GM21423 (cell line): ENCODE measurements around the gene PHC2.

ENCODE experiments used
- ATAC-seq: cut with Tn5 transposase; IDR thresholded peaks from one replicate; pipeline ENCODE4 v1.9.1; 2021; ENCODE audit warnings: mild to moderate bottlenecking, moderate library complexity; ENCODE audit not compliant: unreplicated experiment

PHC2 gene

DNA sequence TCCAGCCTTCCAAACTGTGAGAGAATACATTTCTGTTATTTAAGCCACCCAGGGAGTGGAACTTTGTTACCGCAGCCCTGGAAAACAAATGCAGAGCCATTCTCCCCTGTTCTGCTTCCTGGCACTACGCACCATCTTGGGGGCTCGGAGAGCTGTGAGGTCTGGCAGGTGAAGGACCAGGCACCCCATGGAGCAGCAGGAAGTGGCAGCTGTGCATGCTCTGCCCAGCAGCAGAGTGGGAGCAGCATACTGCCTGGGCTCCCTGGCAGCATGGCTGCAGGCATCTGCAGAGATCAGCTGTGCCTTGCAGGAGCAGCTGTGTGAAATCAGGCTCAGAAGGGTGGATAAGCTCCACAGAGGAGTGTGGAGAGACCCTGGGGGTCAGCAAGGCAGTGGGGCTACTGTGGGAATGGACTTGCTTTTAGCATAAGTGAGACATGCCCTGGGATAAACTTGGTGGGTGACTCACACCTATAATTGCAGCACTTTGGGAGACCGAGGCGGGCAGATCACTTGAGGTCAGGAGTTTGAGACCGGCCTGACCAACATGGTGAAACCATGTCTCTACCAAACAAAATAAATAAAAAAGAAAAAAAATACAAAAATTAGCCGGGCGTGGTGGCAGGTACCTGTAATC is 23.9 kb upstream of the PHC2 start:
- no peak for ATAC-seq

DNA sequence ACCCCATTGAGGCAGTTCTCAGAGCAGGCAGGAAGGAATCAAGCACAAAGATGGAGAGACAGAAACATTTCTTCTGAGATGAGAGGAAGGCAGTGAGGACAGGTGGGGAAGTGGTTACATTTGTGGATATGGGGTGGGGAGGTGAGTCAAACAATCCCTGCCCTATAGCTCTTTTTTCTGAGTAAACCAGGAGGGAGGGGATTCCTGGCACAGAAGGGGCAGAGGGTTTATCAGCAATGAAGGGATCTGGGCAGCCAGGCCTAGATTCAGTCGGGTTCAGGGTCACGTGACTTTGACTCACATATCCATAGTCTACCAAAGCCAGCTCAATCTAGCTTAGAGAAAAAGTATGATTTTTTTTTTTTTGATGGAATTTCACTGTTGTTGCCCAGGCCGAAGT is 15.7 kb upstream of the PHC2 start:
- no peak for ATAC-seq

DNA sequence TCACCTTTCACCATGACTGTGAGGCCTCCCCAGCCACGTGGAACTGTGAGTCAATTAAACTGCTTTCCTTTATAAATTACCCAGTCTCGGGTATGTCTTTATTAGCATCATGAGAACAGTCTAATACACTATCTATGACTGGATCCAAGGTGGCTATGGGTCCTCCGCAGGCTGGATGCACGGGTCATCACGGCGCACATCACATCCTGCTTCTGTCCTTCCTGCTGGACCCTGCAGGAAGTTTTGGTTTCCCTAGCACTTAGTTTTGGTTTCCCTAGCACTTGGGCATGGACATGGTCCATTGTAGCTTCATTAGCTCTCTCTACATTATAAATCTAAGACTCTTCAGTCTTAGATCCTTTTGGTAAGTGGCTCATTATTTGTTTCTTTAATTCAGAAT is 14.2 kb upstream of the PHC2 start:
- ATAC-seq: no peak

DNA sequence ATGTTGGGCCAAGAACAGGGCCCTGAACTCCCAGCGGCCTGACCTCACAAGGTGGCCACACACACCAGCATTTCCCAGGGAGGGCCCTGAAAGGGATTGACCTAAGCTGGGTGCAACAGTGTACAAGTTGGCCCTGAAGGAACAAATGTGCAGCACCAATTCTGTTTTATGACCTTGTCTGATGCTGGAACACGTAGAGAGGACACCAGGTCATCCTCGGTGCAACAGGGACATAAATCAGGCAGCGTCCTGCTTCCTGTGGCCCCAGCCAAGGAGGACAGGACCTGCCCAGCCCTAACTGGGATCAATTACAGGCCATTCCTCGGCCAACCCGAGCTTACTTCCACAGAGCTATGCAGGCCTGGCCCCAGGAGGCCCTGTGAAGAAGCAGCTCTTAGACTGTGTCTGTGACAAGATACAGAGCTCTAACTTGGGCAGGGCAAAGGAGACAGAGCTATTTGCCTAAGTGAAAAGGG is 12.8 kb upstream of the PHC2 start:
- ATAC-seq: no peak

DNA sequence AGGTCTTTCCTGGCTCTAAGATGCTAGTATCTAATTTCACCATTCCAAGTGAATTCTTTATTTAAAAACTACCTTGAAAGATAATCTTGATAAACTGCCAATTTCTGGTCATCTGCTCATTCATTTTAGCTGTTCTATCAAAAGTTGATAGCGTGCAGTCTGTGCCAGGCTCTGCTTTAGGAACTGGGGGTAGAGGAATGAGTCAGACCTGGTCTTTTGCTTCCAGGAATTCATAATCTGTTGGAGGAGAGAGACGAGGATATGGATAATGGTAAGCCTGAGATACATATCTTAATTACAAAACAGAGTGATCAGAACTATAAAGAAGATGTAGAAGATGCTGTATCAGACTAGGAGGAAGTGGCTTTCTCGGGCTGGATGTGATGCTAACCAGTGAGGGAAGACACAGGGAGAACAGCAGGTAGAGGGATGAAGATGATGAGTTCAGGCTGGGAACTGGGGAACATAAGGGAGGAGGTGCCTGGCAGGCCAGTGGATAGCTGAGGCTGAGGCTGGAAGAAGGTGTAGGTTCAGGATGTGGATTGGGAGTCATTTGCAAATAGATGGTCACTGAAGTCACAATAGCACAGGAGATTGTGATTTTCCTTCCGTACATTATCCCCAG is 12.3 kb upstream of the PHC2 start:
- ATAC-seq: no peak

DNA sequence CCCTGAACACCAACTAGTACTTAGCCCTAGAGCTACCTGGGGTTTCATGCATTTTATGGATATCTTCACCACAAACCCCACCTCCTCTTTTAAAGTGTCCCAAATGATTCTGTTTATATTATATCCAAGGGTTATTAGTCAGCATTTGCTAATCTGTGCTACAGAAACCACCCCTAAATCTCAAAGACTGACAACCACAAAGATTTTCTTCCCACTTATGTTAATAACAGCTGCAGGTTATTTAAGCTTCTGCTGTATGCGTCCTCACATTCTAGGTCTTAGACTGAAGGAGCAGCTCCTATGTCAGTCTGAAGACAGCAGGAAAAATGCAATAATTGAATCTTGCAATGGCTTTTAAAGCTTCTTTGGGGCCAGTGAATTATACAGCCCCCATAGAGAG is 11.2 kb upstream of the PHC2 start:
- ATAC-seq: no peak

DNA sequence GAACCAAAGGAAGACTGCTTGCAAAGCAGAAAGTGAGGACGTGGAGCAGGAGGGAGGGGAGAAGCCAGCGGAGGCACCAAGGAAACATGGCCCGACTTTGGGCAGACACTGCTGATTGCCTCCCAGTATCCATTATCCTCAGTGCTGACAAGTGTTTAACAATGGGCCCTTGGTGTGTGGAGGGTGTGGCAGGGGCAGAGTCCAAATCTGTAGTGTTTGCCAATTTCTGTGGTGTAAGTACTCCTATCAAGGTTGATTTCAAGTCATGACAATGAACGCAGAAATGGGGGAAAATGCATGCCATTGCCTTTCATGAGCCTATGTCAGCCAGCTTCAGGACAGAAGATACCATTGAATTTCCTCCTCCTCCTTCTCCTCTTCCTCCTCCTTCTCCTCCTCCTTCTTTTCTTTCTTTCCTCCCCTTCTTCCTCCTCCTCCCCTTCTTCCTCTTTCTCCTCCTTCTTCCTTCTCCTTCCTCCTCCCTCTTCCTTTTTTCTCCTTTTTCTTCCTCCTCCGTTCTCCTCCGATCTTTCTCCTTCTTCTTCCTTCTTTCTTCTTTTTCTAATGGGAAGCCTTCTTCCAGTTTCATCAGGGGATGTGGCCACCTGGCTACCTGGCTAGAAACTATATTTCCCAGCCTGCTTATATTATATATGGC is 10.3 kb upstream of the PHC2 start:
- no peak for ATAC-seq

DNA sequence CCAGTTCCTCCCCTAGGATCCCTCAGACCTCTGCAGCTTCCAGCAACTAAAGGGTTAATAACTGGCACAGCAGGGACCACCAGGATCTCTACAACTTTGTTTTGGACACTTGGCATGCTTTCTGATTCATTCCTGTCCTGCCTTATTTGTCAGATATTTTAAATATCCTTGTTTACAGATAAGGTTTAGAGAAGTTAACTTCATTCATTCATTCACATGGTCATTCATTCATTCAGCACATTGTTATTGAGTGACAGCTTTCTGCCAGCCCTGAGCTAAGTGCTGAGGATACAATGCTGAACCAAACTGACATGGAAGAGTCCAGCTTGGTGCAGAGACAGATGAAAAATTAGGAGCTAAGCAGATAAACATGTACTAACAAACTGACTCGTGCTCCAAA is 8.8 kb upstream of the PHC2 start:
- no peak for ATAC-seq

DNA sequence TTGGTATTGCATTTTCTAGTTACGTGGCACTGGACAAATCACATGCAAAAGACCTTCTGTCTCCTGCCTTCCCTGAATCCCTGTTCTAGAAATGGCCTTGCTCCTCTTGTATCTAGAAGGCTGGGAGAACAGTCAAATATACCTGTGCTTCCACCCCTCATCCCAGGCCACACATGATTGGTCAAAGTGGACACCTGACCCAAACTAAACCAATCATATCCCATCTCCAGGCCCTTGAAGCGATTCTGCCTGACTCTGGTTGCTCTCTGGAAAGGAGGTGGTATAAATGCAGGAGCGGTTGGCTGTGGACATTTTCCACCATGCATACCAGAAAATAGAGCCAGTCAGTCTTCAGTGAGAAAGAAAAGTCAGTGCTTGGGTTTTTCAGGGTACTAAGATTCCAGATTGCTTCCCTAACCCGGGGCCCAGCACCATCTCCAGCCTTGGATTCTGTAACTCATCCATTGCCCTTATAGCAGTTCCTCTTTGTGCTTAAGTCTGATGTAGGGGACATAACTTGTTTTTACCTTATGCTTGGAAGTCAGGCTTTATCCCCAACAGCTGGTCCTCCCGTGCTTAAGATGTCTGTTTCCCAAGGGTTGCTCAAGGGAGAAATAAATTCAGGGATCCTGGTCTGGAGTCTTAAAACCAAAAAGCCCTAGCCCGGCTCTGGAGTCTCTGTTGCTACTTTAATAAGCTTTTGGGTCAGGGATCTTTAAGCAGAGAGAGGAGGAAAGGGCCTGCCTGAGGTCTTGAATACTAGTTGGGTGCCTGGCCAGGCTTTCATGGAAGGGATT is 7.7 kb upstream of the PHC2 start:
- ATAC-seq: no peak

DNA sequence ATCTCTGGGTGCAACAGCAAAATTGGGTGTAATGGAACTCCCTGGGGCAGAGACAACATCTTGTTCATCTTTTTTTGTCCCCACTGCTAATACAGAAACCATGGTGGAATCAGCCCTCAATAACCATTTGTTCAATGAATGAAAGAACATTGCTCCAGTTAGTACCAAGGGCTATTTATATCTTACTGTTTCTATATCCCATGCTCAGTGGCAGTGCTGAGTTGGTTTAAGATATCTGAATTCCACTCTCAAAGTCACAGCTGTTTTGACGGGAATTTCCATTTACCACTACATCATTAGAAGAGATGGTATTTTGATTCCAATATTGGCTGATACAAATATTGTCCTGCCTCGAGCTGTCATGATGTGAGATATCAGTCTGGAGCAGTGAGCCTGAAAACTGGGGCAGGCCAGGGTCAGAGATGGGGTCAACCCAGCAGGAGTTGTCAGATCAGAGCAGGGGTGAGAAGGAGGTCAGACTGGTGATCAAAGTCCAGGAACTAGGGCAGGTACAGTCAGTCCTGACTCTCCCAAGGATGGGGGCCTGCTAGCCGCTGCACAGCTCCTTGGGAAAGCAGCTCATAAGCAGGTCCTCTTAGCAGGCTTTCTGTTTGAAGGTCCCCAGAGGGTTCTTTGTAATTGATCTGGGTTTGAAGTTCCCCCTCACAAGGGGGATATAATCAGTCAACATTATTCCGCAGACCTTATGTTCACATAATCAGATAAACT is 5.8 kb upstream of the PHC2 start:
- no peak for ATAC-seq

DNA sequence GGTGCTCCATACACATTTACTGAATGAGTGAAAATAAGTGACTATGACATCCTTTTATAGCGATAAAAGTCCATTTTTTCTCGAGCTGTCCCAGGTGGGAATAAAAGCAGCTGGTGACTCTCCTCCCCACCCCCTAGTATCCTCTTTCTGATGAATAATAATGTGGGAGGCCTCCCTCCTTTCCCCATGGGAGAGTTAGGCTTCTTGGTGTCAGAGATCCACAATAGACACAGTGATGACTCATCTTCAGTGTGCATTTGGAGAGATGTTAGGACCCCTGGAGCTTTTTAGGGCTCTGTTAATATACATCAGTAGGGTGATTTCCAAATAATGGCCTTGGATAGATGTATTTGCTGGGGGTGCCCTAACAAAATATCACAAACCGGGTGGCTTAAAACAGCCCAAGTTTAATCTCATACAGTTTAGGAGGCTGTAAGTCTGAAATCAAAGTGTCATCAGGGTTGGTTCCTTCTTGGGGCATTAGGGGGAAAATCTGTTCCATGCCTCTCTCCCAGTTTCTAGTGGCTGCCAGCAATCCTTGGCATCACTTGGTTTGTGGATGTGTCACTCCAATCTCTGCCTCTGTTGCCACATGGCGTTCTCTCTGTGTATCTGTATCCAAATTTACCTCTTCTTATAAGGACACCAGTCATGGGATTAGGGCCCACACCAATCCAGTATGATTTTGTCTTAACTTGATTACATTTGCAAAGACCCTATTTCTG is 4.4 kb upstream of the PHC2 start:
- ATAC-seq: no peak

DNA sequence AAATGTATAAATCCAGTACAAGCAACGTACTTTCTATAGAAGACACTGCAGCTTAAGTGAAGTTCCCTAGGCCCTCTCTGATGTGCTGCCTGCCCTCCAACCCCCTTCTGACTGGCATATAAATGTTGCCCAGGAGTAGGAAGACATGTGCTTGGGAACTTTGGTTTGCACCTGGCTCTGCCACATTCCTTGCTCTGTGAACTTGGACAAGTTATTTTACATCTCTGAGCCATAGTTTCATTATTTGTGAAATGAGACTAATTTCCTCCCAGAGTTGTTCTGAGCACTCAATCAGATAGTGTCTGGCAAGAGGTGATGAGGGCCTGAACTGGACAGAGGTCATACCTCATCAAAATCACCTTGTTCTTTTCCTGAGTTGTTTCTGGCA is 3.5 kb upstream of the PHC2 start:
- ATAC-seq: no peak

DNA sequence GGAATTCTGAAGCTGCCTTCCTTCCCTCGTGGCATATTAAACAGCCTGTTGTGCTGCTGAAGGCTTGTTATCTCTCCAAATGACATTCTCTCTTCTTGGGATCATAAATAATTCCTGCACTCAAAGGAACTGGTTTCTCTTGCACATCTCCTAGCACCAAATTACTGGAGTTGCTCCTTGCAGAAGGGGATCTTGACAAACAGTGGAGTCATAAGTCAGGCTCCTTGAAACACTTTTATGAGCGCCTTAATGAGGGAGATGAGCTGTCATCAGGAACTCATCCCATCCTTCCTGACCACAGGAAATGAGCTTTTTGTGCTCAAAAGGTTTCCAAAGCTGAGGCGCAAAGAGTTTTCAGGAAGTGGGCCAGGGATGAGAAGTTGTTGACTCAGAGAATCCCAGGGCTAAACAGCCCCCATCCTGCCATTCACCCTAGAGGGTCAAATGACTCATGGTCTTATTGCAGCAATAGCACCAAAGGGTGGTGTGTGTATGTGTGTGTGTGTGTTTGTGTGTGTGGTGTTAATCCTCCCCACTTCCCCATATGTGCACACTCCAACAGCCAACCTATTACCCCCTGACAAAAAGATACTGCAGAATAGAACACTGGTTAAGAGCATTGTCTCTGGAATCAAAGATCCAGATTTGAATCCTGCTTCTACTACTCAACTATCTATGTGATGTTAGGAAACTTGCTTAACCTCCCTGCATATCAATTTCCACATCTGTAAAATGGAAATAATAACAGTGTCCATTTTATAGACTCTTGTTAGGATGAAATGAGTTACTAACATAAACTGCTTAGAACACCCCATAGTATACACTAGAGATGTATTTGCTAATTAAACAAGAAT is 2.8 kb upstream of the PHC2 start:
- ATAC-seq: no peak

DNA sequence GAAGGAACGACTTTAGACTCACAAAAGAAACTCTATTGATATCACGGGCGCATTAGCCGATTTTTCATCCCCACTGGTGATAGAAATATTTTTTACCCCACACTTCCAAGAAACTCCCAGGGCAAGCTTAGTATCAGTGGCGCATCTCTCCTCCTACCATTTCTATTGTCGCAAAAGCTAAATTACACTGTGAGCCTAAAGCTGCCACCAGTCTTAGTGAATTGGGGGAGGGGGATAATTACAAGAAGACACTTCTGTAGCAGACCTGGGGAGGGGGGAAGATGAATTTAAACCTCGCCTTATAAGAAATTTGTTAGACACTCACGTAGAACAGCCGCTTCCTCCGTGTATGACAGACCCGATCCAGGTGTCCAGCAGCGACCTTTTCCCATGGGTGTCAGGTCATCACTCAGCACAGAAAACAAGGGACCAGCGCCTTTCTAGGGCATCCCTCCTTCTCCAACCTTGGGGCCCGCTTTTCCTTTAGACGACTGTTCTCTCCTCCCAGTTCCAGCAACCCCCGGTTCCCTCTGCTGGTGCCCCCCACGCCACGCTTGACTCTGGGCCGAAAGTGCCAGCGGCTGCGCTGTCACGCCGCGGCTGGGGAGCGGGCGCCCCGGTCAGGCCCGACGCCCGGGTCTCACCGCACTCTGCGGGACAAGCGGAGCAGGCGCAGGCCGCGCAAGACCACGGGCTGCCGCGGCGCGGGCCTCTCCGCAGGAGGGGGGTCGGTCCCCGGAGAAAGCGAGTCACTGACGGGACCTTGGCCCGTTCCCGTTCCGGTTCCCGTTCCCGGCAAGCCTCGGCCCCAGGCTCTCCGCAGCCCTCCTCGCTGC is 821 bp downstream of the PHC2 start:
- no peak for ATAC-seq

DNA sequence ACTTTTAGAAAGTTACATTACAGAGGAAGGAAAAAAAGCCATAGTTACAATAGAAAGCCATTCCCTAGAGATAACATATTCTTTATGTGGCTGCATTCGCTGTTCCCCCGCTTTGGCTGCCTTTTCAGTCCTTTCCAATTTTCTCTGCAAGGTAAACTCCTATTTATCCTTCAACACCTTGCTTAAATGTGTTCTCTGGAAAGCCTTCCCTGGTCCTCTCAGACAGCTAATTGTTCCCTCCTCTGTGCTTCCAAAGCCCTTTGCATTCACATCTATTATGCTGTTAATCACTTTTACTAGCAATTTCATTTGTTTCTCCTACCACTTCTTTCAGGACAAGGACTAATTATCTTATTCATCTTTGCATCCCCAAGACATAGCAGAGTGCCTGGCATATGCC is 1.6 kb downstream of the PHC2 start:
- no peak for ATAC-seq

DNA sequence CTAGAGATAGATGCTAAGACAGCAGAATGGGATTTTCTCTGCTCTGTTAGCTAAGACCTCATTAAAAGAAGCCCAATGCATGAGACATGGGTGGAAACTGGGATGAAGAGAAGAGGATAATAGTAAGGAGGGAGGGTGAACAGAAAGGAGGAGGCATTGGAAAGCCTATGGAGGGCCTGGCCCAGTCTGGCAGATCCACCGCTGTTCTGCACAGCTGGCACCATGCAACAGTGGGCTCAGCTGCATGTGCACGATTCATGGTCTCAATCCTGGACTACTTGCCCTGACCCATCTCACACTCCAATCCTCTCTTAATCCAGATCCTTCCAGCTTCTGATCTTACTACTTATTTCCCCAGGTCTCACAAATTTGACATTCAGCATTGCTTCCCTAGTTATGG is 2.2 kb downstream of the PHC2 start:
- ATAC-seq: no peak

DNA sequence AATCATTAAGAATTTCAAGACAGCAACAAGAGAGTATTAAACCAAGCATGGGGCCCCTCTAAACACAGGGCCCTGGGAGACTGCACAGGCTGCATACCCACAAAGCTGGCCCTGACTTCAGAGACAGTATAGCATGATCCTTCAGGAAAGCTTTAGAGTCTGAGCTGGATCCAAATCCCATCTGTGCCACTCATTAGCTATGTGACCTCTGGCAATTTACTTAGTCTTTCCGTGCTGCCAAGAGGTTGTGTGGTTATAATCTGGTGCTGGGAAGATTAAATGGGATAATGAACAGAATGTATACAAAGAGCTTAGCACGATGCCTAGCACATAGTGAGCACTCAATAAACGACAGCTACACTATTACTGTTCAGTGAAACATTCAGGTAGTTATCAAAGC is 4.0 kb downstream of the PHC2 start:
- ATAC-seq: no peak

DNA sequence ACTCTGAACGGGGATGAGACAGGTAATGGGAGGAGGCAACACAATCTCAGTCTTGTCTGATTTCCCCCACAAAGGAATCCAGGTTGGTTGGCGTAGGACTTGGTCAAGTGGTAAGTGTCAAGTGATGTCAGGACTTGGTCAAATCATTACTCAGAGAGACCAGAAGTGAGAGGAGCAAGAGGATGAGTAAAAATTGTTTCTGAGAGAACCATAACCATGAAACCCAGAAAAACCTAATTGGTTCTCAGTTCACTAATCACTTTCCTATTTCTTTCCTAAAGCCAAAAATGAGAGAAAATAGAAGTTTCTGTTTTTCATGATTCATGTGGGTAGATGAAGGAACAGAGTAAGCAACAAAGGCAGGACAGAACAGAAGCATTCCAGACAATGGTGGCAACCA is 5.0 kb downstream of the PHC2 start:
- ATAC-seq: no peak

DNA sequence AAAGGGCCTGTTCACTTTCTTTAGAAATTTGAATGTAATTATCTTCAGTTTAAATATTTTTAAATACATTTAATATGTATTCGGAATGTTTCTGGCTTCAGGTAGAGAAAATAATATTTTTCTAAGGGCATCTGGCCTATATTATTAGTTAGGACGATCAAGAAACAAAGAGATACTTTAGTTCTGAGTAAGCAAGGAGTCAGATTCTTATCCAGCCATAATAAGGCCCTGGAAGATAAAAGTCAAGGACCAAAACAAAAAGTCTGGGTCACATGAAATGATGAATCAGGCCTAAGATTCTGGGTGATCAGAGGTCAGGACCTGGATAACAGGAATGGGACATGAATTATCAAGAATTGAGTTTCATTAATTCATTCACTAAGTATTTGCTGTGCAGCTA is 6.3 kb downstream of the PHC2 start:
- ATAC-seq: no peak
